HepG2 (cell line): ENCODE results near the gene CLDN9. TPM values are rescaled to one million over a fixed set of nuclear protein-coding genes. Genes with fewer than 3 reads are reported as not detected.

Experiments used
- CTCF ChIP-seq: sonication (generic); formaldehyde crosslinking; IDR thresholded peaks from 2 replicates; pipeline ENCODE4 v1.5.0; 2020; ENCODE audit warnings: mild to moderate bottlenecking, missing genetic modification reagents, moderate library complexity
- GABPA ChIP-seq, 2 experiments: IDR thresholded peaks; 2 replicates each; pipeline ENCODE4 v1.6.1; 2011 to 2016; ENCODE audit warnings: low read depth in 2 of 2, low read length in 1 of 2, missing biosample characterization in 1 of 2, missing genetic modification characterization in 1 of 2
- HES4 ChIP-seq: sonication (generic); formaldehyde crosslinking; IDR thresholded peaks from 2 replicates; pipeline ENCODE4 v1.9.0; 2021; ENCODE audit warnings: mild to moderate bottlenecking, missing genetic modification reagents, borderline replicate concordance
- HMG20A ChIP-seq: IDR thresholded peaks from 2 replicates; pipeline ENCODE4 v1.6.1; 2016; ENCODE audit warnings: borderline replicate concordance
- KDM2A ChIP-seq: sonication (generic); formaldehyde crosslinking; IDR thresholded peaks from 2 replicates; pipeline ENCODE4 v1.4.0; 2020; ENCODE audit warnings: low read depth, missing genetic modification reagents, borderline replicate concordance
- MAZ ChIP-seq, 2 experiments: sonication (generic) in 1 of 2; formaldehyde crosslinking in 1 of 2; IDR thresholded peaks; 2 replicates each; pipeline versions ENCODE4 v1.5.0 to v1.6.1; 2012 to 2020; ENCODE audit warnings: low read depth in 2 of 2, mild to moderate bottlenecking in 2 of 2, borderline replicate concordance in 1 of 2, improper control_type of control experiment in 1 of 2, low read length in 1 of 2, missing genetic modification reagents in 1 of 2, moderate library complexity in 1 of 2
- MBD4 ChIP-seq: IDR thresholded peaks from 2 replicates; pipeline ENCODE4 v1.6.1; 2012; ENCODE audit warnings: low read length, inconsistent platforms, borderline replicate concordance
- MIXL1 ChIP-seq: IDR thresholded peaks from 2 replicates; pipeline ENCODE4 v1.6.1; 2016
- MXD3 ChIP-seq: IDR thresholded peaks from 2 replicates; pipeline ENCODE4 v1.6.1; 2016; ENCODE audit warnings: mild to moderate bottlenecking, missing biosample characterization, missing genetic modification reagents
- POLR2AphosphoS5 ChIP-seq: IDR thresholded peaks from 2 replicates; pipeline ENCODE4 v1.6.1; 2012; ENCODE audit warnings: low read depth, low read length
- RBFOX2 ChIP-seq: fragments of 200-400 bp; formaldehyde crosslinking; IDR thresholded peaks from 2 replicates; pipeline ENCODE4 v1.6.1; 2017; ENCODE audit warnings: low read depth, mild to moderate bottlenecking, low read length
- SMAD1 ChIP-seq: sonication (generic); formaldehyde crosslinking; IDR thresholded peaks from 2 replicates; pipeline ENCODE4 v1.4.0; 2020; ENCODE audit warnings: missing genetic modification reagents, low read depth, mild to moderate bottlenecking, borderline replicate concordance
- SP1 ChIP-seq, 2 experiments: fragments of 450-650 bp in 1 of 2; sonication (generic) in 1 of 2; formaldehyde crosslinking in 1 of 2; IDR thresholded peaks; 2 replicates each; pipeline versions ENCODE4 v1.4.0 to v1.6.1; 2016 to 2020; ENCODE audit warnings: missing genetic modification reagents in 1 of 2
- SP5 ChIP-seq: IDR thresholded peaks from 2 replicates; pipeline ENCODE4 v1.6.1; 2016; ENCODE audit warnings: low read depth, borderline replicate concordance
- TFAP4 ChIP-seq: sonication (generic); IDR thresholded peaks from 2 replicates; pipeline ENCODE4 v1.6.1; 2016; ENCODE audit warnings: low read depth, borderline replicate concordance
- TFDP1 ChIP-seq: IDR thresholded peaks from 2 replicates; pipeline ENCODE4 v1.6.1; 2016; ENCODE audit warnings: missing compliant biosample characterization, missing genetic modification reagents, borderline replicate concordance
- XRCC5 ChIP-seq: fragments of 200-400 bp; formaldehyde crosslinking; optimal IDR thresholded peaks from 2 replicates; pipeline ENCODE3; 2017; ENCODE audit warnings: mild to moderate bottlenecking, low read length
- ZNF121 ChIP-seq: sonication (generic); formaldehyde crosslinking; IDR thresholded peaks from 2 replicates; pipeline ENCODE4 v1.5.0; 2020; ENCODE audit warnings: mild to moderate bottlenecking, missing genetic modification reagents
- ZNF17 ChIP-seq: sonication (generic); formaldehyde crosslinking; IDR thresholded peaks from 2 replicates; pipeline ENCODE4 v1.5.0; 2020; ENCODE audit warnings: mild to moderate bottlenecking, missing genetic modification reagents
- ZNF280B ChIP-seq: sonication (generic); formaldehyde crosslinking; IDR thresholded peaks from 2 replicates; pipeline ENCODE4 v1.5.0; 2020; ENCODE audit warnings: missing genetic modification reagents, mild to moderate bottlenecking, borderline replicate concordance
- ZNF282 ChIP-seq: fragments of 450-650 bp; IDR thresholded peaks from 2 replicates; pipeline ENCODE4 v1.6.1; 2018; ENCODE audit not compliant: partially characterized antibody
- ZNF746 ChIP-seq: sonication (generic); formaldehyde crosslinking; IDR thresholded peaks from 2 replicates; pipeline ENCODE4 v1.8.0; 2022; ENCODE audit warnings: mild to moderate bottlenecking, missing genetic modification reagents
- ZSCAN29 ChIP-seq: sonication (generic); formaldehyde crosslinking; conservative IDR thresholded peaks from 2 replicates; pipeline ENCODE4 v1.4.0; 2020; ENCODE audit warnings: mild to moderate bottlenecking, missing genetic modification reagents
- polyA plus RNA-seq, 8 experiments: library from polyadenylated mRNA; depleted of rRNA in 3 of 8; stranded (reverse) in 7 of 8; unstranded in 1 of 8; fragments of >200 nt; fragmentation: Illumina TruSeq in 4 of 8; extraction: Trizol in 4 of 8; gene quantifications; 2 replicates each; pipeline versions ENCODE4 v1.2.1 to v1.2.3, GENCODE V29; 2011 to 2016; ENCODE audit warnings: low read depth in 4 of 8, missing spikeins in 1 of 8, mixed read lengths in 1 of 8; ENCODE audit not compliant: insufficient read depth in 1 of 8
- total RNA-seq, 5 experiments: library from RNA; depleted of rRNA; stranded (reverse); fragments of >200 nt; fragmentation: Illumina TruSeq; extraction: Trizol; gene quantifications; 2 replicates each; pipeline ENCODE4 v1.2.3, GENCODE V29; 2016; ENCODE audit warnings: low read depth in 1 of 5

CLDN9 gene
- total and polyA plus RNA-seq, 2 of the 13 experiments (the other 11 are each of a cell fraction or from before 2014, with no cell fraction given), result 0.15 to 0.26 TPM

GRCh38 chr16:3003582-3004270, 9.0 kb upstream of the CLDN9 start (continued):
- TF ChIP-seq TFAP4 (peak; percentile 92), ZNF282 (no peak), TFDP1 (peak; percentile 87), ZNF17 (CRISPR knock-in tag) (no peak), ZNF121 (no peak), CTCF (CRISPR knock-in tag) (peak; percentile 98), KDM2A (CRISPR knock-in tag) (peak; percentile 92), ZSCAN29 (CRISPR knock-in tag) (no peak), SMAD1 (CRISPR knock-in tag) (no peak), SP1 (IDR thresholded peaks at IDR 0.05) (no peak), SP1 (CRISPR knock-in tag; IDR thresholded peaks at IDR 0.05) (peak; percentile 85), MXD3 (CRISPR knock-in tag) (0 out of 2 replicates have a peak, but pooled peaks have one; percentile 43), HMG20A (CRISPR knock-in tag) (no peak), SP5 (CRISPR knock-in tag) (peak; percentile 61; the same call in 1 of the 2 replicates), MAZ (IDR thresholded peaks at IDR 0.05; ENCODE audit: borderline replicate concordance, low read depth, low read length) (peak; percentile 36; the same call in 1 of the 2 replicates), MAZ (CRISPR knock-in tag; IDR thresholded peaks at IDR 0.05; ENCODE audit: low read depth) (peak; percentile 85), MBD4 (no peak), RBFOX2 (peak; percentile 53), ZNF746 (CRISPR knock-in tag) (no peak), HES4 (CRISPR knock-in tag) (no peak), XRCC5 (peak; percentile 75), ZNF280B (CRISPR knock-in tag) (peak; percentile 53; the same call in 1 of the 2 replicates), MIXL1 (CRISPR knock-in tag) (peak; percentile 38; the same call in 1 of the 2 replicates), POLR2AphosphoS5 (no peak), GABPA (IDR thresholded peaks at IDR 0.05; ENCODE audit: low read depth, low read length) (no peak), GABPA (CRISPR knock-in tag; IDR thresholded peaks at IDR 0.05; ENCODE audit: low read depth) (0 out of 2 replicates have a peak, but pooled peaks have one; percentile 51)
